ENCODE data around the gene DCHS1.

DCHS1 gene

GRCh38 chr11:6670202-6670830 is 14.7 kb upstream of the DCHS1 start:
- no peak for DNase-seq

GRCh38 chr11:6667733-6668374 is 12.2 kb upstream of the DCHS1 start:
- DNase-seq = peak; percentile 24

- DNase-seq = no peak
Measured at GRCh38 chr11:6666302-6667183, 10.9 kb upstream of the DCHS1 start.

GRCh38 chr11:6664551-6664950 is 8.9 kb upstream of the DCHS1 start:
- DNase-seq = no peak

GRCh38 chr11:6663794-6664469 is 8.3 kb upstream of the DCHS1 start:
- no peak for DNase-seq

GRCh38 chr11:6660712-6661111 is 5.1 kb upstream of the DCHS1 start:
- no peak for DNase-seq

GRCh38 chr11:6658647-6659046 is 3.0 kb upstream of the DCHS1 start:
- DNase-seq = no peak

- DNase-seq = no peak
Measured at GRCh38 chr11:6657346-6657745, 1.7 kb upstream of the DCHS1 start.

- no peak for DNase-seq
Measured at GRCh38 chr11:6656936-6657335, 1.3 kb upstream of the DCHS1 start.

GRCh38 chr11:6656584-6656915 is 941 bp upstream of the DCHS1 start:
- DNase-seq = no peak

GRCh38 chr11:6655020-6655789 is 404 bp downstream of the DCHS1 start:
- DNase-seq = peak; percentile 22

- DNase-seq = no peak
Measured at GRCh38 chr11:6654281-6655019, 1.2 kb downstream of the DCHS1 start.

GRCh38 chr11:6653656-6654055 is 2.0 kb downstream of the DCHS1 start:
- DNase-seq = no peak

GRCh38 chr11:6653097-6653496 is 2.5 kb downstream of the DCHS1 start:
- no peak for DNase-seq

- DNase-seq = no peak
Measured at GRCh38 chr11:6652182-6652581, 3.4 kb downstream of the DCHS1 start.

- no peak for DNase-seq
Measured at GRCh38 chr11:6650980-6651379, 4.6 kb downstream of the DCHS1 start.

- no peak for DNase-seq
Measured at GRCh38 chr11:6650104-6650503, 5.5 kb downstream of the DCHS1 start.

GRCh38 chr11:6648501-6648900 is 7.1 kb downstream of the DCHS1 start:
- no peak for DNase-seq

GRCh38 chr11:6647836-6648235 is 7.8 kb downstream of the DCHS1 start:
- no peak for DNase-seq

GRCh38 chr11:6646918-6647679 is 8.5 kb downstream of the DCHS1 start:
- DNase-seq = no peak

- DNase-seq = no peak
Measured at GRCh38 chr11:6646576-6646917, 9.1 kb downstream of the DCHS1 start.

Measured in NCI-H345 (cell line).